GM18873 (cell line): ENCODE results near the gene SLC16A3.

Experiments
- ATAC-seq: cut with Tn5 transposase; IDR thresholded peaks from one replicate; pipeline ENCODE4 v1.9.1; 2021; ENCODE audit warnings: mild to moderate bottlenecking, moderate library complexity, moderate number of reproducible peaks; ENCODE audit not compliant: unreplicated experiment, low FRiP score

The SLC16A3 gene

GRCh38 chr17:82235056-82235774, 6.4 kb downstream of the SLC16A3 start:
- ATAC-seq, result no peak

- no peak for ATAC-seq
Observed at GRCh38 chr17:82235775-82236141, 6.9 kb downstream of the SLC16A3 start.

GRCh38 chr17:82236142-82236971, 7.5 kb downstream of the SLC16A3 start:
- no peak for ATAC-seq

GRCh38 chr17:82237083-82237745, 8.4 kb downstream of the SLC16A3 start:
- no peak for ATAC-seq

- no peak for ATAC-seq
Observed at GRCh38 chr17:82237746-82238471, 9.1 kb downstream of the SLC16A3 start.

GRCh38 chr17:82238472-82239201, 9.8 kb downstream of the SLC16A3 start:
- ATAC-seq, result no peak

- no peak for ATAC-seq
Observed at GRCh38 chr17:82239401-82239925, 10.6 kb downstream of the SLC16A3 start.

- ATAC-seq, result no peak
Observed at GRCh38 chr17:82239926-82240505, 11.2 kb downstream of the SLC16A3 start.

GRCh38 chr17:82240506-82241182, 11.8 kb downstream of the SLC16A3 start:
- no peak for ATAC-seq

GRCh38 chr17:82241183-82241925, 12.5 kb downstream of the SLC16A3 start:
- ATAC-seq, result no peak

- ATAC-seq, result no peak
Observed at GRCh38 chr17:82241926-82242697, 13.3 kb downstream of the SLC16A3 start.

GRCh38 chr17:82242698-82242976, 13.8 kb downstream of the SLC16A3 start:
- ATAC-seq, result no peak

- ATAC-seq, result no peak
Observed at GRCh38 chr17:82242977-82243647, 14.3 kb downstream of the SLC16A3 start.

GRCh38 chr17:82243648-82244412, 15.0 kb downstream of the SLC16A3 start:
- ATAC-seq, result no peak

- ATAC-seq, result no peak
Observed at GRCh38 chr17:82244413-82245133, 15.7 kb downstream of the SLC16A3 start.
